GM21619 (cell line): Measurements from ENCODE around the gene COL4A2.

Source experiments
- ATAC-seq: cut with Tn5 transposase; IDR thresholded peaks from one replicate; pipeline ENCODE4 v1.9.1; 2021; ENCODE audit not compliant: unreplicated experiment

Gene COL4A2

DNA sequence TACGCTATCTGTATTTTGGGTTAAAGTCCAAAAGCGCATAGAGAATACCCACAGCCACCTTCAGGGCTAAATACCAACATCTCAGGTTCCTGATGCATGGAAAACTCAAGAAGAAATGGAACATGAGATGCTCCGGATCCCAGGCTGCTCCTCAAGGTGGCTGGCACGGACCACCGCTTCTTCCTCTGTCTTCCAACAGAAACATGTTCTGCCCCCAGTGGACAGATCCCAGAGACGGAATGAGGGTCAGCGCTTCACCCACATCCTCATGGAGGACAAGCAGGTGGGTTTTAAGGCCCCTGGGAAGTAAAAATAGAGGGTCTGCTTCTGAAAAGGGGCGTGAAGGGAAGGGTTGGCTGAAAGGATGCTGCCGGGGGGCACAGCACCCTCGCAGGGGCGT, 17.4 kb upstream of the COL4A2 start:
- ATAC-seq, result no peak

GRCh38 chr13:110290153-110290552, 16.9 kb upstream of the COL4A2 start:
- ATAC-seq, result no peak

DNA sequence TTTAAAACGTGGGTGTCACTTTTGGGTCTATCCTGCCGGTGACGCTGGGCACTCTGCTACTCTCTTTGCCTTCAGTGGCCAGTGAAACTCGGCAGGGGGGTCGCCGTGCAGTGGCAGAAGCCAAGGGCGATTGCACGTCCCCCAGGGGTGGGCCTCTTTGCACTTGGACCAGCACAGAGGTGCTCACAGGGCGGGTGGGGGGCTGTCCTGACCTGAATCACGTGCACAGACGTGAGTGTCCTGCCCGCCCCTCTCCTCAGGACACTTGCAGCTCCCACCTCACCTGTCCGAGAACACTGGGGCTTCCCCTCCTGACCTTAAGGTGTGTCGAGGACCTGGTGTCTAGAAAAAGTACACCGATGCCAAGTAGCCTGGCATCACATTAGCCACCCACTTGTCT, 16.3 kb upstream of the COL4A2 start:
- no peak for ATAC-seq

GRCh38 chr13:110291286-110291685, 15.8 kb upstream of the COL4A2 start:
- no peak for ATAC-seq

- ATAC-seq, result no peak
These were observed 14.0 kb upstream of the COL4A2 start for GRCh38 chr13:110293037-110293436.

GRCh38 chr13:110293649-110294048, 13.4 kb upstream of the COL4A2 start:
- ATAC-seq, result no peak

- no peak for ATAC-seq
These were observed 12.9 kb upstream of the COL4A2 start for GRCh38 chr13:110294146-110294545.

GRCh38 chr13:110294622-110295021, 12.5 kb upstream of the COL4A2 start:
- no peak for ATAC-seq

DNA sequence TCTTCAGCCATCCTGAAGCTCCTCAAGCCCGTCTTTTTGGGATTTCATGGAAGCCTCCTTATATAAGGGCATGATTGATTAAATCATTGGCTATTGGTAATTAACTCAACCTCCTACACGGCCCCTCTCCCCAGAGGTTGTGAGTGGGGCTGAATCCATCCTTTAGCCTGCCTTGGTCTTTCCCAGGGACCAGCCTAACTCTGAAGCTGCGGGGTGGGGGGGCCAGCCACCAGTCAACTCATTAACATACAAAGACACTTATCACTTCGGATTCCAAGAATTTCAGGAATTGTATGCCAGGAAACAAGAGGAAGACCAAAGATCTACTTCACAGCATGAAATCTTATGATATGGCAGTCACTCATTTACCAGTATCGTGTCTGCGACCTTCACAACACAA, 10.1 kb upstream of the COL4A2 start:
- no peak for ATAC-seq

- no peak for ATAC-seq
These were observed 9.1 kb upstream of the COL4A2 start for GRCh38 chr13:110297766-110298504.

DNA sequence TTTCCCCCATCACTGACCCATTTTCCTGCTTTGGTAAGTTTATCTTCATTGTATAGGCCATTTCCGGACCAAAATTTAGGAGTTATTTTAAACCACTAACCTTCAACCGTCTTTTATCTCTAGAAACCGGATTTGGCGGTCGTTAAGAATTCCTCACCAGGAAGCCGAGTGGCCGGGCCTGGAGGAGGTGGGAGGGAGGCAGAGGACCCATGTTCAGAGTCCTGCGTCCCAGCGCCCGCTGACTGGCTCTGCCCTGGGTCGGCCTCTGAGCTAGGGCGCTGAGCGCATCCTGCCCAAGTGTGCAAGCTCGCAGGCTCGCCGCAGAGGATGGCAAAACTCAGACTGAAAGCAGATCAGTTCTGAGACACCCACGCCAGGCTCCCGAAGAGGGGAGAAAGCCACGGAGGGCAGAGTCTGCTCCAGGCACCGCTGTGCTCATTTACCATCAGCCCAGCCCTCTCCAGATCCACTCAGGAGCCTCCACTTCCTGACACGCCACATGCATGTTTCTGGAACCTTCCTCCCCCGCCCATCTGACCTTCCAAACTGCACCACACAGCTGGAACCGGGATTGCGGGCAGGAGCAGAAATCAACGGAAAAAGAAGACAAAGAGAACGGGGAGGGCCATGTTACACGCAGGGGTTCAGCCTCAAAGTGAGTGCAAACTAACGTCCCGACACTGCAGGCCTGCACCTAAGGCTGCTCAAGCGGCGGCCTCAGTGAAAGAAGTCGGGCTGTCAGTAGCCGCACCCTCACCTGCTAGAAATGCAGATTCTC, 8.4 kb upstream of the COL4A2 start:
- ATAC-seq, result no peak

GRCh38 chr13:110299283-110299840, 7.7 kb upstream of the COL4A2 start:
- no peak for ATAC-seq

- ATAC-seq, result no peak
These were observed 6.8 kb upstream of the COL4A2 start for GRCh38 chr13:110300090-110300815.

DNA sequence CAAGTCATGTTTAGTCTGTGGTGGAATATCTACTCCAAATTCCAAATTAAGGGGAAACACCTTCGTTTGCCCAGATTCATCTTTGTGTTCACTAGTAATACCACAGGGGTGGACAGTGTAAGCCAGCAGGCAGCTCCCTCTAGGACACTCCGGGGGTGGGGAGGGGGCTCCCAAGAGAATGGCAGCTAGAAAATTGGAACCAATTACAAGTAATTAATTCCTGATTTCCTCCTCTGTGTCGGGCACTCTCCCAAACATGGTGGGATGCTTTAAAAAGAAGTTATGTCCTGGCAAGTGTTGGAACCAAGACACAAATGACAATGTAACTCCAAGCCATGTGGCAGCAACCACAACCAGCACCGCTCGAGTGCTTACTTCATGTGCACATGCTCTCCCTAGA, 6.0 kb upstream of the COL4A2 start:
- ATAC-seq, result no peak

GRCh38 chr13:110301606-110302553, 5.2 kb upstream of the COL4A2 start:
- ATAC-seq, result no peak

DNA sequence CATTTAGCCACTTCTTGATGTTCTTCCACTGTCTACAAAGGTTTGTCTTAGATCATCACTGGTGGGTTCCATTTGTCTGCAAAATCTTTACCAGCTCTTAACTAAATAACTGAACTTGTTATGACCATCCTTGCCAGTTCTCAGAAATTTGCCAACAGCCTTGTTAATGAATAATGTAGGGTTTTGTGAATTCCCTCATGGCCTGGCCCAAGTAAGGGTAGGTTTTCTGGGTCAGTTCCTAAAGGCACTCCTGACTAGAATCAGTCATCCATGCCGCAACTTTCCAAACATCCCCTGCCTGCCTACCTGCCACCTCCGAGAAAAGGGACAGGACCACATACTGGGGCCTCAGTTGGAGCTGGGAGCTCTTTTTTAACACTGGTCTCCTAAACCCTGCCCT, 4.1 kb upstream of the COL4A2 start:
- no peak for ATAC-seq

DNA sequence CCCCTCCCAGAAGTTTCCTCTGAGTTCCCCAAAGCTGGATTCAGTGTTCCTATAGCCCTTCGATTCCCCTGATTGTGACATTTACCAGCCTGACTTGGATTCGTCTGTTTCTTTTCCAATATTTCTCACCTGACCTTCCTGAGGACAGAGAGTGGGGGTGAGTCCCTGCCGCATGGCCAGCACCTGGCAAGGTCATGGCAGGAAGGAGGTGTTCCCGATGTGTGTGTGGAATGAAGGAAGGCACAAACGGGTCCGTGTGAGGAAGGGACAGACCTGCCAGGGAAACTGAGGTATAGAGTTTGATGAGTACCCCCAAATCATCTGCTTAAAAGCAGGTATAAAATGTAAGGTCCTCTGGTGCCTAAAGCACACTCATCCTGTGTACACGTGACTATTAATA, 3.4 kb upstream of the COL4A2 start:
- ATAC-seq, result no peak

DNA sequence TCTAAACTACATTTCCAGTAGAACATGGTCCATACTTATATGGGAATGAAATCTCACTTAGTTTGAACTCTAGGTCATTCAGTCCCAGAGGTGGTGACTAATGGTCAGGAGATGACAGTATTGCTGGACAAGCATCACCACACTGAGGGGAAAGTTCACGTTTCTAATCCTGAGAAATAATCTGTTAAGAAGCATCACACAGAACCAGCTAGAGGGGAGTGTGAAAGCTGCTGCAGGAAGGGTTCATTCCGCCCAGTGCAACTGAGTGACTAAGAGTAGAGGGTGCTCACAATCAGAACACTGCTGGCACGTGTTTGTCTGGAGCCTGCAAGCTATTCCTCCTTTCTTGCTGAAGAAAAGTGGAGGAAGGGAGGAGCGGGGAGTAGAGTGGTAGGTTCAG, 2.8 kb upstream of the COL4A2 start:
- no peak for ATAC-seq

- no peak for ATAC-seq
These were observed 2.1 kb upstream of the COL4A2 start for GRCh38 chr13:110305001-110305400.

- no peak for ATAC-seq
These were observed 1.5 kb upstream of the COL4A2 start for GRCh38 chr13:110305544-110305943.
